GM13977 (cell line): ENCODE measurements around the gene MCTP2.

Experiments
- DNase-seq: peaks from one replicate; pipeline ENCODE4 v3.0.0; 2012; ENCODE audit warnings: low spot score
- CTCF ChIP-seq: IDR thresholded peaks from 2 replicates; pipeline ENCODE4 v1.5.1; 2012; ENCODE audit warnings: mild to moderate bottlenecking, control low read depth; ENCODE audit not compliant: insufficient read depth; ENCODE audit errors: extremely low read depth, missing control alignments
- in situ Hi-C: fragments of 300-500 bp; cut with MboI; formaldehyde crosslinking; loops from one replicate; pipeline ENCODE4 v1.12.0; 2022; ENCODE audit warnings: low sequenced_read_pairs, low pct_unique_long_range_greater_than_20kb, mixed read lengths, inconsistent platforms; ENCODE audit not compliant: unreplicated experiment

The MCTP2 gene, protein sequence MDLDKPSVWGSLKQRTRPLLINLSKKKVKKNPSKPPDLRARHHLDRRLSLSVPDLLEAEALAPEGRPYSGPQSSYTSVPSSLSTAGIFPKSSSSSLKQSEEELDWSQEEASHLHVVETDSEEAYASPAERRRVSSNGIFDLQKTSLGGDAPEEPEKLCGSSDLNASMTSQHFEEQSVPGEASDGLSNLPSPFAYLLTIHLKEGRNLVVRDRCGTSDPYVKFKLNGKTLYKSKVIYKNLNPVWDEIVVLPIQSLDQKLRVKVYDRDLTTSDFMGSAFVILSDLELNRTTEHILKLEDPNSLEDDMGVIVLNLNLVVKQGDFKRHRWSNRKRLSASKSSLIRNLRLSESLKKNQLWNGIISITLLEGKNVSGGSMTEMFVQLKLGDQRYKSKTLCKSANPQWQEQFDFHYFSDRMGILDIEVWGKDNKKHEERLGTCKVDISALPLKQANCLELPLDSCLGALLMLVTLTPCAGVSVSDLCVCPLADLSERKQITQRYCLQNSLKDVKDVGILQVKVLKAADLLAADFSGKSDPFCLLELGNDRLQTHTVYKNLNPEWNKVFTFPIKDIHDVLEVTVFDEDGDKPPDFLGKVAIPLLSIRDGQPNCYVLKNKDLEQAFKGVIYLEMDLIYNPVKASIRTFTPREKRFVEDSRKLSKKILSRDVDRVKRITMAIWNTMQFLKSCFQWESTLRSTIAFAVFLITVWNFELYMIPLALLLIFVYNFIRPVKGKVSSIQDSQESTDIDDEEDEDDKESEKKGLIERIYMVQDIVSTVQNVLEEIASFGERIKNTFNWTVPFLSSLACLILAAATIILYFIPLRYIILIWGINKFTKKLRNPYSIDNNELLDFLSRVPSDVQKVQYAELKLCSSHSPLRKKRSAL

DNA sequence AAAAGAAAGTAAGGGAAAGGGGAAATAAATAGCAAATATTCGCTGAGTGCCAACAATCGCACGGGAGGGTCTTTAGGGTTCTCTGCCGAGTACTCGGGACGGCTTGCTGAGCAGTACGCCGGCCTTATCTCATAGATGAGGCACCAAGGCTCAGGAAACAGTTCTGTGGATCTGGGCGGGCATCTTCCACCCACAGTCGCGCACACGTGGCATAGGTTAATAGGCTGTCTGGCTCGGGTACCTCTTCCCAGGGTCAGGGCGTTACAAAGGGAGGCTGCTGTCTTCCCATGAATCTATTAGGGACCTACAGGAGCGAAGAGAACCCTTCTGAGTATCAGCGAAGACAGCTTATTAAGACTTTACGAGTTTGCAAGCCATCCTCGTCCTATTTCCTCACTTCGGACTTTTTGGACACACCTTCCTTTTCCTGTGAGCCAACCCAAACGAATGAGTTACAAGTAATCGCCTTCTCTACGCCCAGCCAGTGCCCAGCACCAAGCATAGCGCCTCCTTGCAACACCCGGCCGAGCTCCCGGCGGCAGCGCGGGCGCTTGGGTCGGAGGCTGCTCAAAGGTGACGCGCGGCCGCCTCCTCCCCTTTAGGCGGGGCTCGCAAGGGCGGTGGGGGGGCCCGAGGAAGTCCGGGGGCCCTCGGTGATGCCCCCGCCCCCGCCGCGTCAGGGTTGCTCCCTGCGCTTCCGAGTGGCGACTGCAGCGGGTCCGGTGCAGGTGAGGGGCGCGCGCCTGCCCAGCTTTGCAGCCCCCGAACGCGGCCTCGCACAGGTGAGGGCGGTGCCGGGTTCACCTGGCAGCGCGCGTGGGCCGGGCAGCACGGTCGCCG lies at the start of gene MCTP2:
MCTP2 (plus strand) TSS at position 679 of the 840 bp plus-strand sequence. CDS start 66,705 bp downstream, outside the sequence.
- peak; percentile 62 for DNase-seq
- in situ Hi-C loops: no loop called here
- no peak for TF ChIP-seq CTCF

GRCh38 chr15:94182883-94183282 lies 48.5 kb upstream of the MCTP2 start:
- no peak for TF ChIP-seq CTCF
- in situ Hi-C loops: no loop called here
- DNase-seq: no peak

- in situ Hi-C loops: no loop called here
- no peak for DNase-seq
- no peak for TF ChIP-seq CTCF
Observed at GRCh38 chr15:94185547-94186236, 45.7 kb upstream of the MCTP2 start.

GRCh38 chr15:94186770-94187331 lies 44.5 kb upstream of the MCTP2 start:
- no peak for DNase-seq
- no peak for TF ChIP-seq CTCF
- in situ Hi-C loops: no loop called here

DNA sequence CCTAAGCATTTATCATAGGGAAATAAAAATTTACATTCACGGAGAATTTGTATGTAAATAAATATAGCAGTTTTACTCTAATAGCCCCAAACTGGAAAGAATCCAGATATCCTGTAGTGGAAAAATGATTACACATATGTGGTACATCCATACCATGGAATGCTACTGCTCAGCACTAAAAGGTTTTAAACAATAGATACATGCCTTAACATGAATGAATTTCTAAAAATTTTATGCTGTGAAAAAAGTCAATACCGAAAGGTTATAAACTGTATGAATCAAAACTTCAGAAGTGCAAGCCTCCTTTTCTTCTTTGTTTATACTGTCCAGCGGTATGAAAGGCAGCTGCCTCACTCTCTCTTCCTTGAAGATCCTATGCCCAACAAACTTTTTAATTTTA lies 37.5 kb upstream of the MCTP2 start:
- DNase-seq: no peak
- TF ChIP-seq CTCF: no peak
- in situ Hi-C loops: no loop called here
